Measurements from ENCODE around the gene SULT2B1.
"Not testable (repeated sequence)": the region's sequence is repeated elsewhere in the genome, so short reads cannot be mapped to it uniquely, and the experiment has no call there.

Gene SULT2B1

DNA sequence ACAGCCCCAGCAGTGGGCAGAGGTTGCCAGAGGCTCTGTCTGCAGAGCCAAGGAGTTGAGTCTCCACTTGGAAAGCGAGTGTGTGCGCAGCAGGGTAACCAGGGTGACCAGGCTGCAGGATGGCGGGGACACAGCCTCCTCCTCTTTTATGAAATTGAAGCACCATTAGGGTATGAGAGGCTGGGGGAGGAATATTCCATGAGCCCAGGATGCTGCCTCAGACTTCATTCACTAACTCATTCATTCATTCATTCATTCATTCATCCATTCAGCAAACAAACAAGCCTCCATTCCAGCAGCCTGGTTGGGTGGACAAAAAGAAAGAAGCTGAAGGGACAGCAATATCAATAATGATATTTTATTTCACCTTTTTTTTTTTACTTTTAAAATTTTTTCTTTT is 33.8 kb upstream of the SULT2B1 start:
- Histone ChIP-seq H3K4me3 (ENCODE audit: insufficient read depth in 1 of 2, low read depth in 1 of 2, low read length in 2 of 2) (no peak overlapping the region), H2AFZ (ENCODE audit: low read depth, low read length) (no peak overlapping the region), H3K4ac (ENCODE audit: low read depth in 1 of 2, low read length in 2 of 2) (no peak overlapping the region), H3K14ac (ENCODE audit: low read length in 2 of 2) (no peak overlapping the region), H3K18ac (ENCODE audit: low read depth in 1 of 2, low read length in 2 of 2) (no peak overlapping the region), H4K8ac (ENCODE audit: low read length) (no peak overlapping the region), H3K79me1 (replicated peaks; ENCODE audit: low read length, poor library complexity, severe bottlenecking) (no peaks in the 10 kb centered on the region), H3K36me3 (ENCODE audit: control insufficient read depth in 1 of 2, insufficient read depth in 2 of 2, low read depth in 1 of 2, low read length in 2 of 2) (no peaks in the 10 kb centered on the region), H2BK120ac (ENCODE audit: low read depth, low read length) (no peak overlapping the region), H2AK5ac (ENCODE audit: low read length, severe bottlenecking) (no peak overlapping the region), H2BK5ac (ENCODE audit: low read depth, low read length, poor library complexity, severe bottlenecking) (no peak overlapping the region), H4K91ac (ENCODE audit: low read length) (no peak overlapping the region), H3K4me2 (ENCODE audit: low read length, poor library complexity, severe bottlenecking) (no peak overlapping the region), H3K4me1 (ENCODE audit: control insufficient read depth, insufficient read depth, low read depth, low read length) (peaks cover 8% of the 10 kb centered on the region), H2BK12ac (ENCODE audit: low read length in 2 of 2) (no peak overlapping the region), H3K9me3 (ENCODE audit: control insufficient read depth, low read length) (no peaks in the 10 kb centered on the region), H3K27me3 (ENCODE audit: control insufficient read depth in 1 of 2, insufficient read depth in 1 of 2, low read length in 2 of 2) (peaks cover 8 to 14% of the 10 kb centered on the region in 2 experiments), H3K27ac (ENCODE audit: low read length, poor library complexity, severe bottlenecking) (no peak overlapping the region), H3K23ac (ENCODE audit: low read length in 2 of 2) (no peak overlapping the region), H2BK15ac (ENCODE audit: low read depth, poor library complexity, severe bottlenecking) (no peak overlapping the region), H3K9ac (ENCODE audit: low read length) (no peak overlapping the region)
- DNase-seq, result no peak
- whole genome bisulfite sequencing, result 88% methylated on average over 2 of the region's 3 CpGs

DNA sequence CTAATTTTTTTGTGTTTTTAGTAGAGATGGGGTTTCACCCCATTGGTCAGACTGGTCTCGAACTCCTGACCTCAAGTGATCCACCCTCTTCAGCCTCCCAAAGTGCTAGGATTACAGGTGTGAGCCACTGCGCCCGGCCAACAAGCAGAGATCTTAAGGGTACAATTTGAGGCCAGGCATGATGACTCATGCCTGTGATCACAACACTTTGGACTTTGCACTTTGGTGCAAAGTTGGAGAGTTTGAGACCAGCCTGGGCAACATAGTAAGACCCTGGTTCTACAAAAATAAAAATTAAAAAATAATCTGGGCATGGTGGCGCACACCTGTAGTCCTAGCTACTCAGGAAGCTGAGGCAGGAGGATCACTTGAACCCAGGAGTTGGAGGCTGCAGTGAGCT is 32.5 kb upstream of the SULT2B1 start:
- H2AK5ac ChIP-seq (ENCODE audit: low read length, severe bottlenecking); H3K9me3 ChIP-seq (ENCODE audit: control insufficient read depth, low read length): not testable (repeated sequence)

DNA sequence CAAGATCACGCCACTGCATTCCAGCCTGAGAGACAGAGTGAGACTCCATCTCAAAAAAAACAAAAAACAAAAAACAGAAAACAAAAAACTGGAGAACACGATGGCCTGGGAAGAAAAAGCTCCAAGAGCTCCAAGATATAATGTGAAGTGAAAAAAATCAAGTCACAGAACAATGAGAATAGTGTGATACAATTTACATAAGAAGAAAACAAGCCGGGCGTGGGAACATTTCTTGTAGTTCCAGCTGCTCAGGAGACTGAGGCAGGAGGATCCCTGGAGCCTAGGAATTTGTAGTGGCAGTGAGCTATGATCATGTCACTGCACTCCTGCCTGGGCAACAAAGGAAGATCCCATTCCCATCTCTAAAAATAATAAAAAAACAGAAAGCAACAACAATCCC is 31.8 kb upstream of the SULT2B1 start:
- no peak overlapping the region for H2BK12ac ChIP-seq (ENCODE audit: low read length in 2 of 2)
- no peak overlapping the region for H3K14ac ChIP-seq (ENCODE audit: low read length in 2 of 2)
- H3K79me1 ChIP-seq (replicated peaks; ENCODE audit: low read length, poor library complexity, severe bottlenecking), result no peaks in the 10 kb centered on the region
- H2BK120ac ChIP-seq (ENCODE audit: low read depth, low read length), result no peak overlapping the region
- no peak overlapping the region for H3K9ac ChIP-seq (ENCODE audit: low read length)
- no peak overlapping the region for H4K91ac ChIP-seq (ENCODE audit: low read length)
- peaks cover 8% of the 10 kb centered on the region for H3K9me3 ChIP-seq (ENCODE audit: control insufficient read depth, low read length)
- no peak overlapping the region for H2BK5ac ChIP-seq (ENCODE audit: low read depth, low read length, poor library complexity, severe bottlenecking)
- H2AFZ ChIP-seq (ENCODE audit: low read depth, low read length), result no peak overlapping the region
- no peak overlapping the region for H3K4me2 ChIP-seq (ENCODE audit: low read length, poor library complexity, severe bottlenecking)
- no peak overlapping the region for H3K4ac ChIP-seq (ENCODE audit: low read depth in 1 of 2, low read length in 2 of 2)
- WGBS, result 100% methylated on average over 1 of the region's 4 CpGs
- H3K36me3 ChIP-seq (ENCODE audit: control insufficient read depth in 1 of 2, insufficient read depth in 2 of 2, low read depth in 1 of 2, low read length in 2 of 2), result no peaks in the 10 kb centered on the region
- no peak overlapping the region for H3K4me3 ChIP-seq (ENCODE audit: insufficient read depth in 1 of 2, low read depth in 1 of 2, low read length in 2 of 2)
- H3K23ac ChIP-seq (ENCODE audit: low read length in 2 of 2), result no peak overlapping the region
- peaks cover 7 to 8% of the 10 kb centered on the region in 2 experiments for H3K27me3 ChIP-seq (ENCODE audit: control insufficient read depth in 1 of 2, insufficient read depth in 1 of 2, low read length in 2 of 2)
- no peak overlapping the region for H3K18ac ChIP-seq (ENCODE audit: low read depth in 1 of 2, low read length in 2 of 2)
- H3K27ac ChIP-seq (ENCODE audit: low read length, poor library complexity, severe bottlenecking), result no peak overlapping the region
- no peak overlapping the region for H2BK15ac ChIP-seq (ENCODE audit: low read depth, poor library complexity, severe bottlenecking)
- H4K8ac ChIP-seq (ENCODE audit: low read length), result no peak overlapping the region
- no peak for DNase-seq
- no peak overlapping the region for H2AK5ac ChIP-seq (ENCODE audit: low read length, severe bottlenecking)
- H3K4me1 ChIP-seq (ENCODE audit: control insufficient read depth, insufficient read depth, low read depth, low read length), result peaks cover 2% of the 10 kb centered on the region

More for the DNA sequence above, 32.5 kb upstream of the SULT2B1 start:
- not testable (repeated sequence) for H2AFZ ChIP-seq (ENCODE audit: low read depth, low read length); H3K9ac ChIP-seq (ENCODE audit: low read length); H3K4ac ChIP-seq (ENCODE audit: low read depth in 1 of 2, low read length in 2 of 2); H2BK5ac ChIP-seq (ENCODE audit: low read depth, low read length, poor library complexity, severe bottlenecking); H2BK15ac ChIP-seq (ENCODE audit: low read depth, poor library complexity, severe bottlenecking); H3K27me3 ChIP-seq (ENCODE audit: control insufficient read depth in 1 of 2, insufficient read depth in 1 of 2, low read length in 2 of 2); H3K79me1 ChIP-seq (replicated peaks; ENCODE audit: low read length, poor library complexity, severe bottlenecking); H4K91ac ChIP-seq (ENCODE audit: low read length); H3K4me3 ChIP-seq (ENCODE audit: insufficient read depth in 1 of 2, low read depth in 1 of 2, low read length in 2 of 2); H3K4me1 ChIP-seq (ENCODE audit: control insufficient read depth, insufficient read depth, low read depth, low read length); H4K8ac ChIP-seq (ENCODE audit: low read length); H2BK12ac ChIP-seq (ENCODE audit: low read length in 2 of 2); H3K23ac ChIP-seq (ENCODE audit: low read length in 2 of 2); H3K27ac ChIP-seq (ENCODE audit: low read length, poor library complexity, severe bottlenecking); DNase-seq; H3K4me2 ChIP-seq (ENCODE audit: low read length, poor library complexity, severe bottlenecking); H3K36me3 ChIP-seq (ENCODE audit: control insufficient read depth in 1 of 2, insufficient read depth in 2 of 2, low read depth in 1 of 2, low read length in 2 of 2); H3K14ac ChIP-seq (ENCODE audit: low read length in 2 of 2); H2BK120ac ChIP-seq (ENCODE audit: low read depth, low read length); H3K18ac ChIP-seq (ENCODE audit: low read depth in 1 of 2, low read length in 2 of 2)
- WGBS, result 72% methylated on average over 4 of the region's 4 CpGs

DNA sequence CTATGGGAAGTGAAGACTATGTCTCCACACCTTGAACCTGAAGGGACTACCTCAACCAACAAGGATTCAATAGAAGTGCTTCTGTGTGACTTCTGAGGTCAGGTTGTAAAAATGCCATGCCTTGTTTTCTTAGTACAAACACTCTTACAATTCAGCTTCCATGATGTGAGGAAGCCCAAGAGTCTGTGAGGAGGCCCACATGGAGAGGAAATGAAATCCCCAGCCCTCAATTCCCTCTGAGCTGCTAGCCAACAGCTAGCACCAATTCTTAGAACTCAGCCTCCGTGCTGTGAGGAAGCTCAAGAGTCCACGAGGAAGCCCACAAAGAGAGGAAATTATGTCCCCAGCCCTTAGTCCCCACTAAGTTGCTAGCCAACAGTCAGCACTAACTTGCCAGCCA is 27.8 kb upstream of the SULT2B1 start:
- H3K4me2 ChIP-seq (ENCODE audit: low read length, poor library complexity, severe bottlenecking), result no peak overlapping the region
- H3K18ac ChIP-seq (ENCODE audit: low read depth in 1 of 2, low read length in 2 of 2), result no peak overlapping the region
- H2BK120ac ChIP-seq (ENCODE audit: low read depth, low read length), result no peak overlapping the region
- no peak overlapping the region for H3K14ac ChIP-seq (ENCODE audit: low read length in 2 of 2)
- no peak overlapping the region for H3K4ac ChIP-seq (ENCODE audit: low read depth in 1 of 2, low read length in 2 of 2)
- WGBS, result 87% methylated on average over 2 of the region's 2 CpGs
- DNase-seq, result no peak
- H4K91ac ChIP-seq (ENCODE audit: low read length), result no peak overlapping the region
- H2AK5ac ChIP-seq (ENCODE audit: low read length, severe bottlenecking), result no peak overlapping the region
- H3K4me1 ChIP-seq (ENCODE audit: control insufficient read depth, insufficient read depth, low read depth, low read length), result no peaks in the 10 kb centered on the region
- H2AFZ ChIP-seq (ENCODE audit: low read depth, low read length), result no peak overlapping the region
- H3K36me3 ChIP-seq (ENCODE audit: control insufficient read depth in 1 of 2, insufficient read depth in 2 of 2, low read depth in 1 of 2, low read length in 2 of 2), result no peaks in the 10 kb centered on the region
- H3K4me3 ChIP-seq (ENCODE audit: insufficient read depth in 1 of 2, low read depth in 1 of 2, low read length in 2 of 2), result no peak overlapping the region
- no peak overlapping the region for H3K27ac ChIP-seq (ENCODE audit: low read length, poor library complexity, severe bottlenecking)
- no peak overlapping the region for H2BK15ac ChIP-seq (ENCODE audit: low read depth, poor library complexity, severe bottlenecking)
- H4K8ac ChIP-seq (ENCODE audit: low read length), result no peak overlapping the region
- H3K23ac ChIP-seq (ENCODE audit: low read length in 2 of 2), result no peak overlapping the region
- peaks cover 16% of the 10 kb centered on the region for H3K9me3 ChIP-seq (ENCODE audit: control insufficient read depth, low read length)
- H2BK5ac ChIP-seq (ENCODE audit: low read depth, low read length, poor library complexity, severe bottlenecking), result no peak overlapping the region
- no peaks in the 10 kb centered on the region for H3K27me3 ChIP-seq (ENCODE audit: control insufficient read depth in 1 of 2, insufficient read depth in 1 of 2, low read length in 2 of 2)
- H2BK12ac ChIP-seq (ENCODE audit: low read length in 2 of 2), result no peak overlapping the region
- H3K9ac ChIP-seq (ENCODE audit: low read length), result no peak overlapping the region
- no peaks in the 10 kb centered on the region for H3K79me1 ChIP-seq (replicated peaks; ENCODE audit: low read length, poor library complexity, severe bottlenecking)
